K562 (cell line): ENCODE results near the gene BIVM. TPM values are rescaled to one million over a fixed set of nuclear protein-coding genes. Genes with fewer than 3 reads are reported as not detected.

Experiments used
- CBX1 ChIP-seq: sonication (generic); IDR thresholded peaks from 2 replicates; pipeline ENCODE4 v1.6.1; 2016; ENCODE audit warnings: antibody characterized with exemption, low read depth, mild to moderate bottlenecking
- CXXC5 ChIP-seq: fragments of 250-450 bp; sonication (Bioruptor Pico); IDR thresholded peaks from 2 replicates; pipeline ENCODE4 v1.8.0; 2022; ENCODE audit warnings: inconsistent platforms, mild to moderate bottlenecking, moderate library complexity
- ETV6 ChIP-seq, 3 experiments: fragments of 150-350 bp in 1 of 3; sonication (generic) in 1 of 3; formaldehyde crosslinking in 1 of 3; IDR thresholded peaks; 2 replicates each; pipeline versions ENCODE4 v1.6.1 to v1.8.0; 2014 to 2022; ENCODE audit warnings: borderline replicate concordance in 2 of 3, low read depth in 2 of 3, antibody characterized with exemption in 1 of 3, low read length in 1 of 3, mild to moderate bottlenecking in 1 of 3, missing genetic modification reagents in 1 of 3
- EZH2 ChIP-seq: IDR thresholded peaks from 2 replicates; pipeline ENCODE4 v1.6.1; 2012; ENCODE audit warnings: low read depth, mild to moderate bottlenecking, inconsistent platforms, low read length, borderline replicate concordance
- FOXK2 ChIP-seq, 2 experiments: fragments of 450-650 bp; IDR thresholded peaks in 1 of 2; conservative IDR thresholded peaks in 1 of 2; 2 replicates each; pipeline ENCODE4 v1.6.1; 2016; ENCODE audit warnings: low read depth in 2 of 2, mild to moderate bottlenecking in 1 of 2
- JUND ChIP-seq, 2 experiments: IDR thresholded peaks; 2 replicates in 1 of 2; 3 replicates in 1 of 2; pipeline ENCODE4 v1.6.1; 2011; ENCODE audit warnings: borderline replicate concordance in 2 of 2, low read depth in 2 of 2, low read length in 2 of 2, improper control_type of control experiment in 1 of 2, missing biosample characterization in 1 of 2, missing genetic modification characterization in 1 of 2, missing genetic modification reagents in 1 of 2
- NELFE ChIP-seq: IDR thresholded peaks from 2 replicates; pipeline ENCODE4 v1.6.1; 2011; ENCODE audit warnings: mild to moderate bottlenecking; ENCODE audit not compliant: insufficient read depth, insufficient read length
- RBM17 ChIP-seq: fragments of 200-400 bp; formaldehyde crosslinking; IDR thresholded peaks from 2 replicates; pipeline ENCODE4 v1.6.1; 2017; ENCODE audit warnings: low read depth, mild to moderate bottlenecking, low read length, borderline replicate concordance
- RBM34 ChIP-seq: fragments of 200-400 bp; formaldehyde crosslinking; IDR thresholded peaks from 2 replicates; pipeline ENCODE4 v1.6.1; 2018; ENCODE audit warnings: low read length, borderline replicate concordance; ENCODE audit not compliant: insufficient read depth
- SAFB2 ChIP-seq: fragments of 200-400 bp; formaldehyde crosslinking; IDR thresholded peaks from 2 replicates; pipeline ENCODE4 v1.6.1; 2018; ENCODE audit warnings: borderline replicate concordance, low read length, low read depth, moderate library complexity; ENCODE audit not compliant: severe bottlenecking
- TCF7 ChIP-seq: sonication (generic); IDR thresholded peaks from 2 replicates; pipeline ENCODE4 v1.6.1; 2016; ENCODE audit warnings: antibody characterized with exemption, borderline replicate concordance
- ZNF212 ChIP-seq: fragments of 450-650 bp; formaldehyde crosslinking; IDR thresholded peaks from 2 replicates; pipeline ENCODE4 v1.4.0; 2020; ENCODE audit warnings: mild to moderate bottlenecking
- ZNF431 ChIP-seq: sonication (generic); formaldehyde crosslinking; IDR thresholded peaks from 2 replicates; pipeline ENCODE4 v1.8.0; 2022; ENCODE audit warnings: mild to moderate bottlenecking, missing genetic modification reagents
- ZNF644 ChIP-seq: fragments of 200-800 bp; sonication (Bioruptor generic); IDR thresholded peaks from 2 replicates; pipeline ENCODE4 v1.6.1; 2016; ENCODE audit warnings: low read depth, missing genetic modification characterization, missing compliant biosample characterization
- ZNF717 ChIP-seq: fragments of 250-450 bp; sonication (Bioruptor Pico); IDR thresholded peaks from 2 replicates; pipeline ENCODE4 v1.5.0; 2021
- polyA plus RNA-seq, 8 experiments: library from polyadenylated mRNA; depleted of rRNA in 4 of 8; stranded (reverse) in 5 of 8; unstranded in 3 of 8; fragments of >200 nt; fragmentation: Nextera tagmentation in 2 of 8; fragmentation: Illumina TruSeq in 1 of 8; extraction: Ambion mirVana in 2 of 8; extraction: Trizol in 1 of 8; gene quantifications; 2 replicates each; pipeline versions ENCODE4 v1.2.1 to v1.2.3, GENCODE V29; 2011 to 2014; ENCODE audit warnings: inconsistent platforms in 1 of 8, missing spikeins in 1 of 8
- total RNA-seq, 7 experiments: library from RNA; depleted of rRNA in 6 of 7; stranded (reverse); fragments of >200 nt in 6 of 7; fragmentation: Illumina TruSeq in 2 of 7; extraction: Trizol in 2 of 7; gene quantifications; 2 replicates each; pipeline versions ENCODE4 v1.2.1 to v1.2.3, GENCODE V29; 2011 to 2021; ENCODE audit warnings: low replicate concordance in 1 of 7
- TF ChIP-seq, protein P1 (sequence below): fragments of 450-650 bp; IDR thresholded peaks from 2 replicates; pipeline ENCODE4 v1.6.1; 2017; ENCODE audit warnings: antibody characterized with exemption, mild to moderate bottlenecking
- TF ChIP-seq, protein P2 (sequence below): sonication (generic); formaldehyde crosslinking; IDR thresholded peaks from 2 replicates; pipeline ENCODE4 v1.8.0; 2023; ENCODE audit warnings: mild to moderate bottlenecking, missing genetic modification reagents
- TF ChIP-seq, protein P3 (sequence below): sonication (generic); formaldehyde crosslinking; IDR thresholded peaks from 2 replicates; pipeline ENCODE4 v1.8.0; 2022; ENCODE audit warnings: missing genetic modification reagents, mild to moderate bottlenecking, moderate library complexity, borderline replicate concordance

Gene BIVM
- total and polyA plus RNA-seq, 9 of the 15 experiments (the other 6 are each of a cell fraction or from before 2014, with no cell fraction given) = 3.6 to 23.1 (median 16.8) TPM

DNA sequence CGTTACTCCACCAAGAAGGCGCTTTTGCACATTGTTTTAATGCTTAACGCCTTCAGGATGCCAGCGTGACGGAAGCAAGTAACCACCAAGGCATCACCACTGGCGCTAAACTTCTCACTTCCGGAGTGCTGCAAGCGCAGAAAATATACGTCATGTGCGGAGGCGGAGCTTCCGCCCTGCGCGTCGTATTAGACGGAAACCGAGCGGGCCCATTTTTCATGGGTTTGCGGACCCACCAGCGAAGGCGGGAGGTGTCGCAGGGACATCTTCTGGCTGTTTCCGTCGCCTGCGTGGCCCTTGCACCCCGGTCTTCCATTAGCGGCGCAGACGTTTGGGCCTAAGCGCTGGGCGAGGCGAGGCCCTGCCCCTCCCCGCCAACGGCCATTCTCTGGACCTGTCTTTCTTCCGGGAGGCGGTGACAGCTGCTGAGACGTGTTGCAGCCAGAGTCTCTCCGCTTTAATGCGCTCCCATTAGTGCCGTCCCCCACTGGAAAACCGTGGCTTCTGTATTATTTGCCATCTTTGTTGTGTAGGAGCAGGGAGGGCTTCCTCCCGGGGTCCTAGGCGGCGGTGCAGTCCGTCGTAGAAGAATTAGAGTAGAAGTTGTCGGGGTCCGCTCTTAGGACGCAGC, 46.8 kb downstream of the BIVM start, which contains the start of gene ERCC5 (continued):
- TF ChIP-seq FOXK2 (conservative IDR thresholded peaks at IDR 0.05 in 1 of 2, IDR thresholded peaks at IDR 0.05 in 1 of 2; ENCODE audit: low read depth in 2 of 2) (peak; percentile 85 to 88), ZNF431 (no peak), NELFE (no peak), ZNF644 (no peak), TCF7 (no peak), RBM17 (no peak), ZNF212 (no peak), CBX1 (no peak), SAFB2 (no peak), RBM34 (no peak), CXXC5 (CRISPR knock-in tag) (peak; percentile 92), JUND (IDR thresholded peaks at IDR 0.05; ENCODE audit: borderline replicate concordance, low read depth, low read length) (peak; percentile 52), JUND (tag; IDR thresholded peaks at IDR 0.05; ENCODE audit: borderline replicate concordance, low read depth, low read length) (peak; percentile 28; the same call in 1 of the 3 replicates), ETV6 (IDR thresholded peaks at IDR 0.05; ENCODE audit: borderline replicate concordance in 1 of 2, low read depth in 2 of 2, low read length in 1 of 2) (no peak), ETV6 (CRISPR knock-in tag; IDR thresholded peaks at IDR 0.05; ENCODE audit: borderline replicate concordance) (no peak), EZH2 (no peak), ZNF717 (CRISPR knock-in tag) (no peak)
- TF ChIP-seq, protein P1, sequence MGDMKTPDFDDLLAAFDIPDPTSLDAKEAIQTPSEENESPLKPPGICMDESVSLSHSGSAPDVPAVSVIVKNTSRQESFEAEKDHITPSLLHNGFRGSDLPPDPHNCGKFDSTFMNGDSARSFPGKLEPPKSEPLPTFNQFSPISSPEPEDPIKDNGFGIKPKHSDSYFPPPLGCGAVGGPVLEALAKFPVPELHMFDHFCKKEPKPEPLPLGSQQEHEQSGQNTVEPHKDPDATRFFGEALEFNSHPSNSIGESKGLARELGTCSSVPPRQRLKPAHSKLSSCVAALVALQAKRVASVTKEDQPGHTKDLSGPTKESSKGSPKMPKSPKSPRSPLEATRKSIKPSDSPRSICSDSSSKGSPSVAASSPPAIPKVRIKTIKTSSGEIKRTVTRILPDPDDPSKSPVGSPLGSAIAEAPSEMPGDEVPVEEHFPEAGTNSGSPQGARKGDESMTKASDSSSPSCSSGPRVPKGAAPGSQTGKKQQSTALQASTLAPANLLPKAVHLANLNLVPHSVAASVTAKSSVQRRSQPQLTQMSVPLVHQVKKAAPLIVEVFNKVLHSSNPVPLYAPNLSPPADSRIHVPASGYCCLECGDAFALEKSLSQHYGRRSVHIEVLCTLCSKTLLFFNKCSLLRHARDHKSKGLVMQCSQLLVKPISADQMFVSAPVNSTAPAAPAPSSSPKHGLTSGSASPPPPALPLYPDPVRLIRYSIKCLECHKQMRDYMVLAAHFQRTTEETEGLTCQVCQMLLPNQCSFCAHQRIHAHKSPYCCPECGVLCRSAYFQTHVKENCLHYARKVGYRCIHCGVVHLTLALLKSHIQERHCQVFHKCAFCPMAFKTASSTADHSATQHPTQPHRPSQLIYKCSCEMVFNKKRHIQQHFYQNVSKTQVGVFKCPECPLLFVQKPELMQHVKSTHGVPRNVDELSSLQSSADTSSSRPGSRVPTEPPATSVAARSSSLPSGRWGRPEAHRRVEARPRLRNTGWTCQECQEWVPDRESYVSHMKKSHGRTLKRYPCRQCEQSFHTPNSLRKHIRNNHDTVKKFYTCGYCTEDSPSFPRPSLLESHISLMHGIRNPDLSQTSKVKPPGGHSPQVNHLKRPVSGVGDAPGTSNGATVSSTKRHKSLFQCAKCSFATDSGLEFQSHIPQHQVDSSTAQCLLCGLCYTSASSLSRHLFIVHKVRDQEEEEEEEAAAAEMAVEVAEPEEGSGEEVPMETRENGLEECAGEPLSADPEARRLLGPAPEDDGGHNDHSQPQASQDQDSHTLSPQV = no peak
- TF ChIP-seq, protein P2, sequence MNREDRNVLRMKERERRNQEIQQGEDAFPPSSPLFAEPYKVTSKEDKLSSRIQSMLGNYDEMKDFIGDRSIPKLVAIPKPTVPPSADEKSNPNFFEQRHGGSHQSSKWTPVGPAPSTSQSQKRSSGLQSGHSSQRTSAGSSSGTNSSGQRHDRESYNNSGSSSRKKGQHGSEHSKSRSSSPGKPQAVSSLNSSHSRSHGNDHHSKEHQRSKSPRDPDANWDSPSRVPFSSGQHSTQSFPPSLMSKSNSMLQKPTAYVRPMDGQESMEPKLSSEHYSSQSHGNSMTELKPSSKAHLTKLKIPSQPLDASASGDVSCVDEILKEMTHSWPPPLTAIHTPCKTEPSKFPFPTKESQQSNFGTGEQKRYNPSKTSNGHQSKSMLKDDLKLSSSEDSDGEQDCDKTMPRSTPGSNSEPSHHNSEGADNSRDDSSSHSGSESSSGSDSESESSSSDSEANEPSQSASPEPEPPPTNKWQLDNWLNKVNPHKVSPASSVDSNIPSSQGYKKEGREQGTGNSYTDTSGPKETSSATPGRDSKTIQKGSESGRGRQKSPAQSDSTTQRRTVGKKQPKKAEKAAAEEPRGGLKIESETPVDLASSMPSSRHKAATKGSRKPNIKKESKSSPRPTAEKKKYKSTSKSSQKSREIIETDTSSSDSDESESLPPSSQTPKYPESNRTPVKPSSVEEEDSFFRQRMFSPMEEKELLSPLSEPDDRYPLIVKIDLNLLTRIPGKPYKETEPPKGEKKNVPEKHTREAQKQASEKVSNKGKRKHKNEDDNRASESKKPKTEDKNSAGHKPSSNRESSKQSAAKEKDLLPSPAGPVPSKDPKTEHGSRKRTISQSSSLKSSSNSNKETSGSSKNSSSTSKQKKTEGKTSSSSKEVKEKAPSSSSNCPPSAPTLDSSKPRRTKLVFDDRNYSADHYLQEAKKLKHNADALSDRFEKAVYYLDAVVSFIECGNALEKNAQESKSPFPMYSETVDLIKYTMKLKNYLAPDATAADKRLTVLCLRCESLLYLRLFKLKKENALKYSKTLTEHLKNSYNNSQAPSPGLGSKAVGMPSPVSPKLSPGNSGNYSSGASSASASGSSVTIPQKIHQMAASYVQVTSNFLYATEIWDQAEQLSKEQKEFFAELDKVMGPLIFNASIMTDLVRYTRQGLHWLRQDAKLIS = peak; percentile 55; the same call in 1 of the 2 replicates
- TF ChIP-seq, protein P3, sequence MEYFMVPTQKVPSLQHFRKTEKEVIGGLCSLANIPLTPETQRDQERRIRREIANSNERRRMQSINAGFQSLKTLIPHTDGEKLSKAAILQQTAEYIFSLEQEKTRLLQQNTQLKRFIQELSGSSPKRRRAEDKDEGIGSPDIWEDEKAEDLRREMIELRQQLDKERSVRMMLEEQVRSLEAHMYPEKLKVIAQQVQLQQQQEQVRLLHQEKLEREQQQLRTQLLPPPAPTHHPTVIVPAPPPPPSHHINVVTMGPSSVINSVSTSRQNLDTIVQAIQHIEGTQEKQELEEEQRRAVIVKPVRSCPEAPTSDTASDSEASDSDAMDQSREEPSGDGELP (CRISPR knock-in tag) = peak; percentile 86
